NCI-H226 (cell line): ENCODE data around the gene MZF1.

Experiments
- DNase-seq: peaks from one replicate; pipeline ENCODE4 v3.0.0-alpha.2; 2015

Gene MZF1

GRCh38 chr19:58569943-58570670 is 3.0 kb downstream of the MZF1 start:
- no peak for DNase-seq

- no peak for DNase-seq
Measured at GRCh38 chr19:58569191-58569942, 3.8 kb downstream of the MZF1 start.

- DNase-seq = no peak
Measured at GRCh38 chr19:58568453-58569130, 4.5 kb downstream of the MZF1 start.

GRCh38 chr19:58566989-58567388 is 6.1 kb downstream of the MZF1 start:
- DNase-seq = no peak

- no peak for DNase-seq
Measured at GRCh38 chr19:58563823-58564222, 9.3 kb downstream of the MZF1 start.

GRCh38 chr19:58563034-58563573 is 10.0 kb downstream of the MZF1 start:
- no peak for DNase-seq

GRCh38 chr19:58562122-58563033 is 10.8 kb downstream of the MZF1 start:
- no peak for DNase-seq

- DNase-seq = no peak
Measured at GRCh38 chr19:58561373-58562121, 11.6 kb downstream of the MZF1 start.

GRCh38 chr19:58560921-58561320 is 12.2 kb downstream of the MZF1 start:
- DNase-seq = no peak

- no peak for DNase-seq
Measured at GRCh38 chr19:58560007-58560887, 12.9 kb downstream of the MZF1 start.

GRCh38 chr19:58559275-58560006 is 13.7 kb downstream of the MZF1 start:
- peak; percentile 95 for DNase-seq

- DNase-seq = peak; percentile 98
Measured at GRCh38 chr19:58558623-58559274, 14.4 kb downstream of the MZF1 start.

- no peak for DNase-seq
Measured at GRCh38 chr19:58558066-58558622, 15.0 kb downstream of the MZF1 start, which contains the start of gene UBE2M. Gene UBE2M, minus strand, starts transcription at chr19:58558611. Its CDS starts 230 bp downstream, at chr19:58558381.

GRCh38 chr19:58557221-58558065 is 15.7 kb downstream of the MZF1 start:
- DNase-seq = no peak

GRCh38 chr19:58556622-58557220 is 16.4 kb downstream of the MZF1 start:
- DNase-seq = no peak

GRCh38 chr19:58555920-58556621 is 17.1 kb downstream of the MZF1 start:
- no peak for DNase-seq
